ENCODE measurements around the gene SFXN2.
"Not testable (repeated sequence)": the region's sequence is repeated elsewhere in the genome, so short reads cannot be mapped to it uniquely, and the experiment has no call there.

Gene SFXN2

DNA sequence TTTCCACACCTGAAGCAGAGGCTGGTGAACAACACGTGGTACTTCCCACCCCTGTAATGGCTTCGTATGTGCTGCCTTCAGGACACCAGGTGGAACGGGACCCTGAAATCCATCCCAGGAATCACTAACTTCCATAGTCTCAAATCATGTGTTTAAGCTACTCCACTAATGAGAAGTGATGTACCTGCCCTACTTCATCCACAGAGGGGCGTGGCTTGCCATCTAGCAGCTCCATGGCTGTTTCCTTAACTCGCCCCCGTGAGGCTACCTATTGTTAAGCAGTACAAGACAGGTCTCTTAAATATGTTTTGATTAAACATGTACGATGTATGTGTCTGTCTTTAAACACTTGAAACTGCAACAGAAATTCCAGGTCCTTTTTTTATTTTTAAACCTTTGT is 32.0 kb upstream of the SFXN2 start:
- DNase-seq = no peak

DNA sequence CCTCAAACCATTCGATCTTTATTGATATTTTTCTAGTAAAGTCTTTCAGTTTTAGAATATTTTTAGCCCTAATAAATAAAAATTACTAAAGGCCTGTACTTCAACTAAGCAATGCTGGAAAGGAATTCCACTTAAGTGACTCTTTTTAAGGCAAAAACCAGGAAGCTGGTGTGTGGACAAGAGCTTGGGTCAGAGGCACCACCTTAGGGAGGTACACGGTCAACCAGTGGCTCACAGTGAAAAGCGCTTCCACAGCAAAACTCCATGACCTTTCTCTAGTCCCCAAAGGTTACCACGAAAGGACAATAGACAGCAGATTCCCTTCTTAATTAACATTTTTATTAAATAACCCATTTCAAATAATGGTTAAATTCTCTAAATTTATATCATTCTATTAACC is 31.5 kb upstream of the SFXN2 start:
- no peak for DNase-seq

DNA sequence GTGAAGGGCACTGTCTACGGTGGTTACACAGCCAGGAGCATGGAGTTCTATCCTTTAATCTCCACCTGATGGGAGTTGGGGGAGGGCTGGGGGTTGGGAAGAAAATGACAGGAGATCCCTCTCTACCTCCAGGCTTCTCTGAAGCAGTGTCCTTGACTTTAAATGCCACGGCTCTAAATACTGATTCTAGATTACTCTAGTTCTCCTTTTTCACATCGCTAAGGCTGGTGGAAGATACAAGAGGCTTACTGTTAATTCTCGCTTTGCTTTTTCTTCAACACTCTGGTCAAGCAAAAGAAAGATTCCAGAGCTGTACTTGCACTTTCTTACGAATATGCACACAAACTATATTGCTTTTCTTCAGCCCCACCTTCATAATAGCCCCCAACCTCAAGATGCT is 30.7 kb upstream of the SFXN2 start:
- no peak for DNase-seq

DNA sequence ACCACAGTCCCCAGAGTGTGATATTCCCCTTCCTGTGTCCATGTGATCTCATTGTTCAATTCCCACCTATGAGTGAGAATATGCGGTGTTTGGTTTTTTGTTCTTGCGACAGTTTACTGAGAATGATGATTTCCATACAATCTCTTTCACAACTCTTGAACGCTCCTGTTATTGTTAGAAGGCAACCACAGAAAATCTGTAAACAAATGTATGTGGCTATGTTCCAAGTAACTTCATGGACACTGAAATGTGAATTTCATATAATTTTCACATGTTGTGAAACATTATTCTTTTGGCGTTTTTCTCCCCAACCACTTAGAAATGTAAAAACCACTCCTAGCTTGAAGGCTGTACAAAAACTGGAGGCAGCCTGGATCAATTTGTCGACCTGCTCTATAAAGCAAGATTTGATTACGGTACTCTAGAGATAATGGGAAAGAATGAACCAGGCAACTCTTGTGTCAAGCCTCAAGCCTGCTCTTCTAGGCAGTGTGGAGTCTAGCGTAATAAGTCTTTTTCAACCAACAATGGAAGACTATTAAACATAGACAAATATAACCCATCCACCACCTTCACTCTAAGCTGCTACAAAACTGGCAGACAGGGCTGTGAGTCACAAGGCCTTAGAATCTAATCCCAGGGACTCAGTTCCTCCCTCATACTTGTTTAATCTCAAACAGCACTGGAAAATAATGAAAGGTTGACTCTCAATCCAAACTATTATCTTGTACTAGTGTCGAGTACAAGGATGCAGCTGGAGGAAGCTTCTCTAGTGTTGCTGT is 23.0 kb upstream of the SFXN2 start:
- DNase-seq = no peak

DNA sequence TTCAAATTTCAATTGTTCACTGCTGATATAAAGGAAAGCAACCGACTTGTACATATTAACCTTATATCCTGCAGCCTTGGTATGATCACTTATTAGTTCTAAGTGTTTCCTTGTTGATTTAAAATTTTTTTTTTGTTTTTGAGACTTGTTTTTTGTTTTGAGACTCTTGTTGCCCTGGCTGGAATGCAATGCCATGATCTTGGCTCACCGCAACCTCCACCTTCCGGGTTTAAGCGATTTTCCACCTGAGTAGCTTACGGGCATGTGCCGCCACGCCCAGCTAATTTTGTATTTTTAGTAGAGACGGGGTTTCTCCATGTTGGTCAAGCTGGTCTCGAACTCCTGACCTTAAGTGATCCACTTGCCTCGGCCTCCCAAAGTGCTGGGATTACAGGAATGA is 19.0 kb upstream of the SFXN2 start:
- DNase-seq = not testable (repeated sequence)

DNA sequence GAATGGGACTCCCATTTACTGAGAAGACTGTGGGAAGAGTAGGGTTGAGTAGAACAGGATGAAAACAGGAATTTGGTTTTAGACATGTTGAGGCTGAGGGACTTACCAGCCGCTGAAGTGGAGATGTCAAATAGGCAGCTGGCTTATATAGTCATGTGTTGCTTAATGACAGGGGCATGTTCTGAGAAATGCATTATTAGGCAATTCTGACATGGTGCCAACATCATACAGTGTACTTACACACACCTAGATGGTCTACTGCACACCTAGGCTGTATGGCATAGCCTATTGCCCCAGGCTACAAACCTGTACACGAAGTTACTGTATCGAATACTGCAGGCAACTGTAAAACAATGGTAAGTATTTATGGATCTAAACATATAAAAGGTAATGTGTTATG is 17.7 kb upstream of the SFXN2 start:
- DNase-seq = no peak

DNA sequence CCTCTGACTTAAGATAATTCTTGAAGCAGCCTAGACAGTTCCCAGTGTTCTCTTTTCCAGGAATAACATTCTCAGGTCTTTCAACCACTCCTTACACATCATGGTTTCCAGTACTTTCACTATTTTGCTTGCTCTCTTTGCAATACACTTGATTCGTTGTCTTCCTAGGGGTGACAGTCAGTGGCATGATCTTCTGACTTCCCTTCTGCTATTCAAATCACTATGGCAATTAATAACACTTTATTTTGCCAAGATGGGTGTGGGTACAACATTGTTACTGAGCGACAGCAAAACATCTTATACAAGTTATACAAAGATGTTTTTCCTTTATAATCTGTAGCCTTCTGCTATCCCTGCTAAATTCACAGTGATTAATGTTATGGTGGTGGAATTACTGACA is 15.5 kb upstream of the SFXN2 start:
- DNase-seq = no peak

DNA sequence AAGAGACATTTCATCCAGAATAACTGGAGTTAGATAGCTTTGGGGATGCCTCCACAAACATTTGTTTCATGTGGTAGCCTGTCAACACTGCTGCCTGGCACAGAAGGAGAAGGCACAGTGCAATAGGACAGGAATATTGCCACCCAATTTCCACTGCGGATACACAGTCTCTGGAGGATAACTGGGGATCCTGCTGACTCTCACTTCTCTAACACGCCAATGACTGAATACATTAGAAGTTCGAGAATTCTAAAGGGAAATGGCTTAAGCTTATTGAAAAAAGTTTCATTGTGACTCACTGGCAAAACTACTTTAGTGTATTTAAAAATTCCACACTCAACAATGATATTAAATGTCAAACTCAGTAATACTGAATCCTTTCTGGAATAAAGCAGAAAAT is 13.2 kb upstream of the SFXN2 start:
- no peak for DNase-seq

DNA sequence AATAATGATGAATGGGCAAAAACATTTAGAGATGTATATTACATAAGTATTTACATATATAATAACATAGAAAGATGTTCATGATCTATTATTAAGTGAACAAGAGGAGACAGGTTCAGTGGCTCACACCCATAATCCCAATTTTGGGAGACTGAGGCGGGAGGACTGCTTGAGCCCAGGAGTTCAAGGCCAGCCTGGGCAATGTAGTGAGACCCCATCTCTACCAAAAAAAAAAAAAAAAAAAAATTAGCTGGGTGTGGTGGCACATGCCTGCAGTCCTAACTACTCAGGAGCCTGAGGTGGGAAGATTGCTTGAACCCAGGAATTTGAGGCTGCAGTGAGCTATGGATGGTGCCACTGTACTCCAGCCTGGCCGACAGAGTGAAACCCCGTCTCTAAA is 12.6 kb upstream of the SFXN2 start:
- no peak for DNase-seq

DNA sequence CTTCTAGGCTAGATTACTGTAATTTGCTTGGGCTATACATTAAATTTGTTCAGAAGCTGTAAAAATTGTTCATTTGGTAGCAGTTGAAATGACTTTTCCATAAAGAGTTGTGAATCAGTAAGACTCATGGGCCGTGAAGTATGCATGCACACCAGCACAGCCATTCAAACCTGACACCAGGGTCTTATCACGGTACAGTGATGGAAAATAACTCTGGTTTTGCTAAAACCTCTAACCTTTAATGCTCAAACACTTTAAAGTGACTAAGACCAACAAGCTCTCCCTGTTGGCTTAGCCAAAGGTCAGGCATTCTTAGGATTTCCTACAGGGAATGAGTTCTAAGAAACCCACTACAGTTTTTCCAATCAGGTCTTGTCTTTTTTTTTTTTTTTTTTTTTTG is 11.7 kb upstream of the SFXN2 start:
- no peak for DNase-seq

DNA sequence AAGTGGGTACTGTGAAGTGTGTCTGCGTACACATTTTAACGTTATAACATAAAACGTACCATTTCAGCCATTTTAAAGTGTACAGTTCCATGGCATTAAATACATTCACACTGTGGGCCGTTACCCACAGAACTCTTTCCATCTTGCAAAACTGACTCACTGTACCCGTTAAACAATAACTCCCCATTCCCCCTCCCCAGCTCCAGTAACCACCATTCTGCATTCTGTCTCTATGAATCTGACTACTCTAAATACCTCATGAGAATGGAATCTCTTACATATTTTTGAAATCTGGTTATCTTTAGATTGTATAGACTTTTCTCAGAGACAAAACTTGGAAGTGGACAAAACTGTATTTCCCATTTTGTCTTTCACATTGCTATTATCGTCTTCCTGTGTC is 9.5 kb upstream of the SFXN2 start:
- no peak for DNase-seq

DNA sequence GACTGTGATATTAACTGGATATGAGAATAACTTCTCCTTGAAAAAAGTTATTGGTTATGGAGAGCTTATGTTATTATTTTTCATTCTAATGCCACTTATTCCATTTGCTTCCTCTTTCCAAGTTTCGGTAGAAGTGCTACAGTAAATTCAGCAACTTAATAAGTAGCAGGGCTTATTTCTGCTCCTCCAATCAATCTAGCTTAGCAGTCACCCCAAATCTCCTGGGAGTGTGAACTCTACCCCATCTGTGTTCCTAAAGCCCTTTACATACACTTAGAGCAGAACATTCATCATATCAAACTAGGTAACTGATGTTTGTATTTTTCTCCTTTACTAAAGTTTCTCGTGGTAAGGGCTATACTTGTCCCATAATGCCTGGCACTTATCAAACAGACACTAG is 8.9 kb upstream of the SFXN2 start:
- DNase-seq = no peak

DNA sequence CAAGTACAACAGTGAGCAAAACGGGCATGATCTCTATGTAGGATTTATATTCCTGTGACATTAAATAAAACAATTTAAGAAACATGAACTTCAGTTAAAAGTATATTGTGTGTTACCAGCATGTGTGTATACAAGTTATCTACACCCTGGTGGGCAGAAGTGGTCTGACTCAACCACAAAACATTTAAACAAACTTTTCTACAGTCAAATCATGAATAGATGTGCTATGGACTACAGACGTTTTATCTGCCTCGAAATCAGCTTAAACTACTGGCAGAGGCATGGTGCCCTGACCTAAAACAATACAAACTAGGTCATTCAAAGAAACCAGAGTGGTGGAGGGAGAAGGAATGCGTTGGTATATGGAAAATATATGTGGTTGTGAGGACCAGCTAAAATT is 3.8 kb upstream of the SFXN2 start:
- no peak for DNase-seq

DNA sequence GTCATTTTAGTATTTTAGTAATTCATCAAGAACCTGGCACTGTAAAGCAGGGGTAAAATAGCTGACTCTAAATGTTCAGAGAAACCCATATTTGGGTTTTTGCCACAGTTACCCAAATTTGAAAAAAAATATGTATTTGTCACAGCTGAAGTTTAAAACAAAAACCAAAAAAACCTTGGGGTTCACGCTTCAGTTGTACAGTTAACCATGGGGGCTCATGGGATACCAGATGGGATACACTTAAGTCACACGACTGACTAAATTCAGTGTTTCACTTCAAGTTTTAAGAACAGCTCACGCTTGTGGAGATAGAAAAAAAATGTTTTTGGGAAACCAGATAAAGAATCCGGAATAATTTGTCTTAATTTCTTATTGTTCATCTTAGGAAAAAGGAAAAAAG is 2.3 kb upstream of the SFXN2 start:
- DNase-seq = no peak

DNA sequence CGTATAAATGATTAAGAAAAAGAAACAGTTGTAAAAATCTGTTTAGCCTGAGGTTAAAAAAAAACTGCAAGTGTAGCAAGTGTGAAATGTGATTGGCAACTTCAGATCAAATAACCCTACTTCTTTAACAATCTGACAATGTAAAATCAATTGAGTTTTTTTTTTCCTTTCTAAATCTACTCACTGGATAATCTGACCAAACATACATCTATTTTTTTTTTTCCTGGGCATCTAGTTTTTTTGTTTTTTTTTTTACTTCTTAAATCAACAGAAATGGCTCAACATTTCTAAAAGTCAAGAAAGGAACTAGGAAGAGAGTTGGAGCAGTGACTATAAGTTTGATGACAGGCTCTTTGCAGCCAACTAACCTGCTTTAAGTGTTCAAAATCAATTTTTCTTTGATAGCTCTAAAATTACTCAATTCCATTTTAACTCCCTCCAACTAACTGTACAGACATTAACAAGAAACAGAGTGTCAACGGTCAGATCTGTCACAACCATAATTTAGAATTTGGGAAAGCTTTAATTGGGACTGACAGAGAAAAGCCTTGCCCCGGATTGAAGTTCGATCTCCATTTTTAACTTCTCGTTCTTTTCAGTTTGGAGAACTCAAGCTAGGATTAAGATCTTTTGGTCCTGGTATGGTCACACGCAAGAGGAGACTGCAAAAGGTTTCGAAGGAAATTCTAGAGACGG is 1.4 kb upstream of the SFXN2 start:
- no peak for DNase-seq

DNA sequence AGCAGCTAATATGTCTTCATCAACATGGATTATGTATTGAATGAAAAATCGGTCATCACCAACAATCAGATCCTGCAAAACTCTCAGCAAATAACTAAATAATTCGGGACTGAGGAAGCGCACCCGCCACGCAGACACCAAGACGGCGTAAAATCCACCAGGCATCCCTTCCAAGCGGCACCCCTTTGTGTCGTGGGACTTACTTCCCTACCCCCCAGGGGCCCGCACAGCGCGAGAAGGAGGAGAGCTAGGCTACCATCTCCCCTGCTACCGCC is 960 bp upstream of the SFXN2 start:
- DNase-seq = no peak

DNA sequence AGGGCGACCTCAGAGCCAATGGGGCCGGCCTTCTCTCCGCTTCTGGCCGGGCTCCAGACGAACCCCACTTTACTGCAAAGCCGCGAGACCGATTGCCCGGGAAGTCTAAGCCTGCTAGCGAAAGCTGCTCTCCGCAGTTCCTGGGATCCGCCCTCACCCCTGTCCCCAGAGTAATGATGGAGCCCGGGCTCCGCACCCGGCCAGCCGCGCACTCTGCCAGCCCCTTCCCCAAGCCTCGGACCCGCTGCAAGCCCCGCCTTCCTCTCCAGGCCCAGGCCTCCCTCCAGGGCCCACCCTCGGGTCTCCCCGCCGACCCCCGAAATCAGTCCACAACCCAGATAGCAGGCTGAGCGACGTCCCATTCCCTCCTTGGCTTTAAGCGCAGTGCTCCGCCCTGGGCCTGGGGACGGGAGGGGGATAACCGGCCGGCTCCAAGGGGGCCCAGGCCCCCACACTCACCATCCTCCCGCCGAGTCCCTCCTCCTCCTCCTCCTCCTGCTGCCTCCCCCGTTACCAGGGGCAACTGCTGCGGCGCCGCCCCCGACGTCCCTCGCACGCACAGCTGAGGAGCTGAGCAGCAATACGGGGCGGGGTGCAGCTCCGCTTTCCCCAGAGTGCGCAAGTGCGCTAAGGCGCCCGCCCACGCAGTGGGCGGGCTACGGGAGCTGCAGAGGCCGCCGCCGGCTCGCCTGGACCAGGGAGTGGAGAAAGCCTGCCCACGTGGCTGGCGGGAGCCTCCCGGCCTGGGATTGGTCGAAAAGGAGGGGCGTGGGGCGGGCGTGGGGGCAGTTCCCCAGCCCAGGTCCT is 419 bp upstream of the SFXN2 start, which contains the start of gene ARL3:
TSS of gene ARL3 (minus strand) at position 584 of the 807 bp plus-strand sequence. CDS start at position 462, 122 bp downstream.
- DNase-seq = peak; percentile 97

DNA sequence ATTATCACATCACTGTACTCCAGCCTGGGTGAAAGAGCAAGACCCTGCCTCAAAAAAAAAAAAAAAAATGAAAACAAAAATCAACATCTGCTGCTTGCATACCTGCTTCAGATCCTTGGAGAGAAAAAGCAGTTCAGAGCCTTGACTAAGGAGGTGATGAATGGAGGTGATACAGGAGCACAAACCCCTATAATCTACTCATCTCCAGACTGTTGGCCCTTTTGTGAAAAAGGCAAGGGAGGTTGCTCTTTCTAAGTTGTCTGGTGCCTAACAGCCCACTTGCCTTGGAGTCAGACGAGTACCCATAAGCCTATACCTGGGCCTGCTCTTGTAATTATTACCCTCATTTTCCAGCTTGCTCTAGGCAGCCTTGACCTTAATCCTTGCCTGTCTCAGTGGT is 1.4 kb downstream of the SFXN2 start:
- DNase-seq = no peak

DNA sequence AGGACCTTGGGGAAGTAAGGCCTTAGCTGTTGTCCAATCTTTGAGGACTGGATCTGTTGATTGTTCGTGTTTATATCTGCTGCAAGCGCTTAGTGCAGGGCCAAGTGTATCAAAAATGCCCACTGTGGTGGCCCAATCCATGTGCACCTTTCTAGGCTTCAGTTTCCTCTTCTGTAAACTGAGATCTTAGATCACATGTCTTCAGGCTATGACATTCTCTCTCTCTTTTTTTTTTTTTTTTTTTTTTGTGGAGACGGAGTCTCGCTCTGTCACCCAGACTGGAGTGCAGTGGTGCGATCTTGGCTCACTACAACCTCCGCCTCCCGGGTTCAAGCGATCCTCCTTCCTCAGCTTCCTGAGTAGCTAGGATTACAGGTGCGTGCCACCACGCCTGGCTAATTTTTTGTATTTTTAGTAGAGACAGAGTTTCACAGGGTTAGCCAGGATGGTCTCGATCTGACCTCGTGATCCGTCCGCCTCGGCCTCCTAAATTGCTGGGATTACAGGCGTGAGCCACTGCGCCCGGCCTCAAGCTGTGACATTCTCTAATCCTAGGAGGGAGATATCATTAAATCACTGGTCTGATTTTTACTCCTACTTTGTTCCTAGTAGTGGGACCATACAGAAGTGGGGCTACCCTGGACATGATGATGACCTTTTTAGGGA is 2.6 kb downstream of the SFXN2 start:
- not testable (repeated sequence) for DNase-seq

DNA sequence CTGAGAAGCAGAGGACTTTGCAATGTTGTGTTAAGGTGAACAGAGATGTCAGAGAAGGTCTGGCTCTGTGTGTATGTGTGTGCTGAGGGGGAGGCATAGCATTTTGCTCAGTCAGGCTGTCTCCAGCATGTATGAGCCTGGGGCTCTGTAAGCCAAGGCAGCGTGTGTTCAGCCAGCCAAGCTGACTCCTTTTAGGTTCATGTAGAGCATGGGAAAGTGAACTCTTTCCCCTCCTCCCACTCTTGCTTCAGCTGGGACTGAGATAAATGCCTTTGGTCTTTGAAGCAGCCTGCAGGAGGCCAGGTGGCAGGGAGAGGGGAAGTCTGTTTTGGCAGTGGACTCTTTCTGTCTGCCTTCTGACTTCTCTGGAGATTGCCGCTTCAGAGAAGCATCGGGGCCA is 3.8 kb downstream of the SFXN2 start:
- DNase-seq = no peak

DNA sequence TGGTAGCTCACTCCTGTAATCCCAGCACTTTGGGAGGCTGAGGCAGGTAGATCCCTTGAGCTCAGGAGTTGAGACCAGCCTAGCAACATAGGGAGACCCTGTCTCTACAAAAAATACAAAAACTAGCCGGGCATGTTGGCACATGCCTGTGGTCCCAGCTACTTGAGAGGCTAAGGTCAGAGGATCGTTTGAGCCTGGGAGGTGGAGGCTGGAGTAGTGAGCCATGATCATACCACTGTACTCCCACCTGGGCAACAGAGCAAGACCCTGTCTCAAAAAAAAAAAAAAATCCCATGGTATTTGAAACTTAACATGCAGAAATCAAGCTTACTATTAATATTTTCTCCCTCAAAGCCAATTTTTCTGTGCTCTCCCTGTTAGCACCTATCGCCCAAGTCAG is 5.9 kb downstream of the SFXN2 start:
- no peak for DNase-seq

DNA sequence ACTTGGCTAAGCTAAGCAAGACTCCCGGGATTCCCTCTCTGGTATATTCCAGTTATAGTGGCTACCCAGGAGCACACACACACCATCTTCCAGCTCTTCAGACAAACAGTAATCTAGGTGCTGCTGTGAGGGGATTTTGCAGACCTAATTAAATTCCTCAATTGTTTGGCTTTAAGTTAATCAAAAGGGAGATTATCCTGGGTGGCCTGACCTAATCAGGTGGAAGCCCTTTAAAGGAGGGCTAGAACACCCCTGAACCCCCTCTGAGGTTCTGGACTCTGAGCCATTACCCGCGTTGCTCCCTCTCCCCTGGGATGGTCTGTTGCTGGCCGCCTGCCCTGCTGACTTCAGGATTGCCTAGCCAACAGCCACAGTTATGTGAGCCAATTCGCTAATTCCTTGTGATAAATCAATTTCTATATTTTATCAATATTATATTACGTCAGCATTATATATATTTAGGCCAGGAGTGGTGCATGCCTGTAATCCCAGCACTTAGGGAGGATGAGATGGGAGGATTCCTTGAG is 6.4 kb downstream of the SFXN2 start:
- no peak for DNase-seq

DNA sequence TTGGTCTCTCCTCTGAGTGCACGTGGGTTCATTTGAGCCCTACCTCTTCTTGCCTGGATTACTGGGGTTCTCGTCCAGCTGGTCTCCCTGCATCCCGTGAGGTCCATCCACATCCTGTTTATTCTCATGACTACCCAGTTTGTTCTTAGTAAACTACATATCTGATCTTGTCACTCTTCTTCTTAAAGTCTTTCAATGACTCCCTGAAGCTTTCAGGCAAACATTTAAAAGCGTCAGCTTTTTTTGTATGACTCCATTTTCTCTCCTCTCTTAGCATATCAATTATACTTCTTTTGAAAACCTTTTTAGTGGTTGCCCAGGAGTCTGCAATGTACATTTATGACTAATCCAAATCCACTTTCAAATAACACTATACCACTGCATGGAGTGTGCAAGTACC is 7.5 kb downstream of the SFXN2 start:
- no peak for DNase-seq

Data from SHP77 (cell line).